Fibroblast of lung (primary cell): ENCODE measurements around the gene SPEG. TPM values are rescaled to one million over a fixed set of nuclear protein-coding genes. Genes with fewer than 3 reads are reported as not detected.

ENCODE experiments used
- DNase-seq, 2 donors: peaks; one replicate each; pipeline versions ENCODE4 v3.0.0 to v3.0.0-alpha.2; 2010; ENCODE audit warnings: low read depth in 2 of 2
- H2AFZ ChIP-seq: 2 replicates; pipeline ENCODE4 v1.5.1; 2012; ENCODE audit warnings: low read length, control low read depth, inconsistent platforms
- H3K27ac ChIP-seq: 2 replicates; pipeline ENCODE4 v1.5.1; 2011; ENCODE audit warnings: low read length, control low read depth; ENCODE audit not compliant: insufficient read depth
- H3K27me3 ChIP-seq: 2 replicates; pipeline ENCODE4 v1.5.1; 2011; ENCODE audit warnings: mild to moderate bottlenecking, low read length; ENCODE audit not compliant: control insufficient read depth, insufficient read depth
- H3K36me3 ChIP-seq: 2 replicates; pipeline ENCODE4 v1.5.1; 2011; ENCODE audit warnings: low read length; ENCODE audit not compliant: control insufficient read depth, insufficient read depth
- H3K4me1 ChIP-seq: 2 replicates; pipeline ENCODE4 v1.5.1; 2011; ENCODE audit warnings: low read length; ENCODE audit not compliant: control insufficient read depth, insufficient read depth; ENCODE audit errors: extremely low read depth
- H3K4me2 ChIP-seq: 2 replicates; pipeline ENCODE4 v1.5.1; 2011; ENCODE audit warnings: low read length, control low read depth; ENCODE audit not compliant: insufficient read depth; ENCODE audit errors: extremely low read depth
- H3K4me3 ChIP-seq, 4 experiments: fragments of 200-600 bp in 1 of 4; sonication (generic) in 1 of 4; replicated peaks in 1 of 4; 2 replicates each; pipeline ENCODE4 v1.5.1; 2011 to 2016; ENCODE audit warnings: low read length in 4 of 4, low read depth in 3 of 4, mild to moderate bottlenecking in 3 of 4, control low read depth in 2 of 4, inconsistent platforms in 1 of 4, mixed read lengths in 1 of 4; ENCODE audit not compliant: insufficient read depth in 1 of 4; ENCODE audit errors: control extremely low read depth in 1 of 4
- H3K79me2 ChIP-seq: 2 replicates; pipeline ENCODE4 v1.5.1; 2012; ENCODE audit warnings: mild to moderate bottlenecking, low read length, inconsistent platforms; ENCODE audit not compliant: control insufficient read depth, insufficient read depth
- H3K9ac ChIP-seq: 2 replicates; pipeline ENCODE4 v1.5.1; 2011; ENCODE audit warnings: mild to moderate bottlenecking, low read length, control low read depth; ENCODE audit not compliant: insufficient read depth
- H3K9me3 ChIP-seq: 2 replicates; pipeline ENCODE4 v1.5.1; 2012; ENCODE audit warnings: low read depth, low read length; ENCODE audit not compliant: control insufficient read depth, insufficient read depth
- H4K20me1 ChIP-seq: 2 replicates; pipeline ENCODE4 v1.5.1; 2011; ENCODE audit warnings: low read length; ENCODE audit not compliant: control insufficient read depth, insufficient read depth; ENCODE audit errors: extremely low read depth
- EZH2 ChIP-seq: IDR thresholded peaks from 2 replicates; pipeline ENCODE4 v1.5.1; 2012; ENCODE audit warnings: low read length, control low read depth, mild to moderate bottlenecking; ENCODE audit errors: missing control alignments
- polyA plus RNA-seq, 2 donors: library from polyadenylated mRNA; depleted of rRNA in 1 of 2; stranded (reverse) in 1 of 2; unstranded in 1 of 2; fragments of >200 nt; gene quantifications; 2 replicates each; pipeline ENCODE4 v1.2.1, GENCODE V29; 2011 to 2012; ENCODE audit warnings: missing spikeins in 1 of 2
- total RNA-seq: library from RNA; depleted of rRNA; stranded (reverse); fragments of >200 nt; gene quantifications from 2 replicates; pipeline ENCODE4 v1.2.1, GENCODE V29; 2014
- TF ChIP-seq, protein P1 (sequence below), 2 donors: IDR thresholded peaks in 1 of 2; conservative IDR thresholded peaks in 1 of 2; 1 replicate in 1 of 2; 2 replicates in 1 of 2; pipeline ENCODE4 v1.5.1; 2011 to 2012; ENCODE audit warnings: low read length in 2 of 2, control low read depth in 1 of 2, inconsistent platforms in 1 of 2, low read depth in 1 of 2, mild to moderate bottlenecking in 1 of 2

SPEG gene
- total and polyA plus RNA-seq, 2 donors (not counting 1 experiment from before 2014, with no cell fraction given) = 9.5 to 20.1 TPM

GRCh38 chr2:219472629-219473187 is 38.1 kb downstream of the SPEG start:
- Histone ChIP-seq H3K4me3 (no peak overlapping the region), H3K4me1 (peaks cover 7% of the 10 kb centered on the region), H3K27ac (no peak overlapping the region), H3K9ac (no peak overlapping the region), H3K36me3 (peaks cover 6% of the 10 kb centered on the region), H2AFZ (no peak overlapping the region), H3K27me3 (no peaks in the 10 kb centered on the region), H3K79me2 (no peaks in the 10 kb centered on the region), H3K4me2 (no peak overlapping the region), H4K20me1 (no peaks in the 10 kb centered on the region), H3K9me3 (no peaks in the 10 kb centered on the region)
- no peak for DNase-seq
- TF ChIP-seq, protein P1, sequence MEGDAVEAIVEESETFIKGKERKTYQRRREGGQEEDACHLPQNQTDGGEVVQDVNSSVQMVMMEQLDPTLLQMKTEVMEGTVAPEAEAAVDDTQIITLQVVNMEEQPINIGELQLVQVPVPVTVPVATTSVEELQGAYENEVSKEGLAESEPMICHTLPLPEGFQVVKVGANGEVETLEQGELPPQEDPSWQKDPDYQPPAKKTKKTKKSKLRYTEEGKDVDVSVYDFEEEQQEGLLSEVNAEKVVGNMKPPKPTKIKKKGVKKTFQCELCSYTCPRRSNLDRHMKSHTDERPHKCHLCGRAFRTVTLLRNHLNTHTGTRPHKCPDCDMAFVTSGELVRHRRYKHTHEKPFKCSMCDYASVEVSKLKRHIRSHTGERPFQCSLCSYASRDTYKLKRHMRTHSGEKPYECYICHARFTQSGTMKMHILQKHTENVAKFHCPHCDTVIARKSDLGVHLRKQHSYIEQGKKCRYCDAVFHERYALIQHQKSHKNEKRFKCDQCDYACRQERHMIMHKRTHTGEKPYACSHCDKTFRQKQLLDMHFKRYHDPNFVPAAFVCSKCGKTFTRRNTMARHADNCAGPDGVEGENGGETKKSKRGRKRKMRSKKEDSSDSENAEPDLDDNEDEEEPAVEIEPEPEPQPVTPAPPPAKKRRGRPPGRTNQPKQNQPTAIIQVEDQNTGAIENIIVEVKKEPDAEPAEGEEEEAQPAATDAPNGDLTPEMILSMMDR (conservative IDR thresholded peaks at IDR 0.05 in 1 of 2, IDR thresholded peaks at IDR 0.05 in 1 of 2; ENCODE audit: low read depth in 1 of 2, low read length in 2 of 2) = no peak
- TF ChIP-seq EZH2 = no peak

DNA sequence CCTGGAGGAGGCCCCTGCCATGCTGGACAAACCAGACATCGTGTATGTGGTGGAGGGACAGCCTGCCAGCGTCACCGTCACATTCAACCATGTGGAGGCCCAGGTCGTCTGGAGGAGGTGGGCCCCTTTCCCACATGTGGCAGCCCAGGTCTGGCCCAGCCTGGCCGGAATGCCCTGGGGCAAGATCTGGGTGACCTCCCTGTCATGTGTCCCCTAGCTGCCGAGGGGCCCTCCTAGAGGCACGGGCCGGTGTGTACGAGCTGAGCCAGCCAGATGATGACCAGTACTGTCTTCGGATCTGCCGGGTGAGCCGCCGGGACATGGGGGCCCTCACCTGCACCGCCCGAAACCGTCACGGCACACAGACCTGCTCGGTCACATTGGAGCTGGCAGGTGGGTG is 38.9 kb downstream of the SPEG start:
- Histone ChIP-seq H3K27ac (no peak overlapping the region), H3K4me1 (peaks cover 7% of the 10 kb centered on the region), H3K4me2 (no peak overlapping the region), H3K9ac (no peak overlapping the region), H3K79me2 (no peaks in the 10 kb centered on the region), H3K4me3 (no peak overlapping the region), H3K9me3 (no peaks in the 10 kb centered on the region), H3K27me3 (no peaks in the 10 kb centered on the region), H3K36me3 (peaks cover 6% of the 10 kb centered on the region), H4K20me1 (no peaks in the 10 kb centered on the region), H2AFZ (no peak overlapping the region)
- no peak for DNase-seq
- TF ChIP-seq EZH2 = no peak
- TF ChIP-seq, protein P1 (conservative IDR thresholded peaks at IDR 0.05 in 1 of 2, IDR thresholded peaks at IDR 0.05 in 1 of 2; ENCODE audit: low read depth in 1 of 2, low read length in 2 of 2) = no peak

- no peaks in the 10 kb centered on the region for H3K9me3 ChIP-seq
- no peaks in the 10 kb centered on the region for H3K79me2 ChIP-seq
- H4K20me1 ChIP-seq = no peaks in the 10 kb centered on the region
- no peak overlapping the region for H3K9ac ChIP-seq
- no peak overlapping the region for H3K27ac ChIP-seq
- no peak overlapping the region for H3K4me3 ChIP-seq
- H3K4me1 ChIP-seq = peaks cover 2% of the 10 kb centered on the region
- H3K36me3 ChIP-seq = peaks cover 4% of the 10 kb centered on the region
- TF ChIP-seq, protein P1 (conservative IDR thresholded peaks at IDR 0.05 in 1 of 2, IDR thresholded peaks at IDR 0.05 in 1 of 2; ENCODE audit: low read depth in 1 of 2, low read length in 2 of 2) = no peak
- no peak for TF ChIP-seq EZH2
- no peaks in the 10 kb centered on the region for H3K27me3 ChIP-seq
- DNase-seq = no peak
- no peak overlapping the region for H2AFZ ChIP-seq
- no peak overlapping the region for H3K4me2 ChIP-seq
Measured at GRCh38 chr2:219474285-219475060, 39.8 kb downstream of the SPEG start.
